Neural crest cell (in vitro differentiated cells): ENCODE results near the gene ZDHHC15. TPM values are rescaled to one million over a fixed set of nuclear protein-coding genes. Genes with fewer than 3 reads are reported as not detected.

Experiments
- DNase-seq: peaks from one replicate; pipeline ENCODE4 v3.0.0; 2021; ENCODE audit warnings: low read depth, mixed read lengths, low spot score
- H3K27ac Mint-ChIP-seq: one replicate; pipeline ENCODE4 v1.8.0; 2021; ENCODE audit warnings: mild to moderate bottlenecking, mixed read lengths; ENCODE audit not compliant: unreplicated experiment
- H3K27me3 Mint-ChIP-seq: 2 replicates; pipeline ENCODE4 v1.8.0; 2021; ENCODE audit warnings: low read depth, mild to moderate bottlenecking, mixed read lengths
- H3K36me3 Mint-ChIP-seq: 2 replicates; pipeline ENCODE4 v1.8.0; 2021; ENCODE audit warnings: low read depth, mild to moderate bottlenecking, mixed read lengths
- H3K4me1 Mint-ChIP-seq: 2 replicates; pipeline ENCODE4 v1.8.0; 2021; ENCODE audit warnings: mixed read lengths
- H3K4me3 Mint-ChIP-seq: one replicate; pipeline ENCODE4 v1.8.0; 2021; ENCODE audit warnings: mild to moderate bottlenecking, mixed read lengths
- H3K9me3 Mint-ChIP-seq: 2 replicates; pipeline ENCODE4 v1.8.0; 2021; ENCODE audit warnings: mixed read lengths
- CTCF ChIP-seq: fragments of 200-600 bp; sonication (generic); conservative IDR thresholded peaks from 2 replicates; pipeline ENCODE4 v1.5.0; 2021; ENCODE audit warnings: antibody characterized with exemption, mild to moderate bottlenecking
- total RNA-seq: library from RNA; stranded (reverse); gene quantifications from 2 replicates; pipeline ENCODE4 v1.2.1, GENCODE V29; 2021

ZDHHC15 gene
- total RNA-seq, 1 donor from 2014 or later = 3.7 TPM

- Mint-ChIP-seq H3K9me3 (peaks cover 16% of the 10 kb centered on the region), H3K27ac (no peak overlapping the region), H3K27me3 (no peaks in the 10 kb centered on the region)
These were observed 195.2 kb downstream of the ZDHHC15 start for GRCh38 chrX:75327607-75328006.

More at GRCh38 chrX:75327607-75328006, 195.2 kb downstream of the ZDHHC15 start:
- peaks cover 47% of the 10 kb centered on the region for H3K36me3 Mint-ChIP-seq
- no peaks in the 10 kb centered on the region for H3K4me1 Mint-ChIP-seq
- H3K4me3 Mint-ChIP-seq = no peak overlapping the region
- DNase-seq = no peak
- TF ChIP-seq CTCF = no peak

Other genes with a start within 250 kb of the ZDHHC15 start
- gene UPRT, start 249.0 kb downstream of the ZDHHC15 start, total RNA-seq = 11.0 and 15.1 TPM in 2 replicates